A549 treated with Hydrocortisone at 1 μM for 4 hours (cell line): ENCODE data around the gene POLR2M. TPM values are rescaled to one million over a fixed set of nuclear protein-coding genes. Genes with fewer than 3 reads are reported as not detected.

ENCODE experiments used
- total RNA-seq: library from RNA; stranded (reverse); fragments of 200-300 nt; extraction: Qiagen RNA extraction; gene quantifications from 5 replicates; pipeline ENCODE4 v1.2.3, GENCODE V29; 2022

POLR2M gene
- 42.1 to 80.5 TPM (median 57.3 TPM) in 5 replicates for total RNA-seq

GRCh38 chr15:57706405-57707209 is at the start of gene POLR2M:
Gene POLR2M (plus strand): TSS chr15:57706714. CDS start chr15:57706843, 129 bp downstream.

Other genes with a start within 250 kb of the POLR2M start
- 1.1 to 1.3 TPM (median 1.2 TPM) in 5 replicates for gene MYZAP, start 114.8 kb upstream of the POLR2M start, total RNA-seq